Activated CD8-positive, alpha-beta T cell treated with anti-CD3 and anti-CD28 coated beads, Interleukin-2, amount 10 ng/mL, durations not matched to agents 7 days and 5 days (primary cell): ENCODE results near the gene SIVA1. TPM values are rescaled to one million over a fixed set of nuclear protein-coding genes. Genes with fewer than 3 reads are reported as not detected.
A peak's percentile ranks its signal among the peaks of the same experiment; 100 is the strongest.

Source experiments
- ATAC-seq: fragments of 150-1000 bp; cut with Tn5 transposase; one replicate; pipeline ENCODE4 v1.10.0; 2021; ENCODE audit warnings: moderate library complexity
- CTCF ChIA-PET: fragments of 350-600 bp; sonication (Branson Sonifier 250); formaldehyde crosslinking; loops from one replicate; lab custom pipeline; 2021; ENCODE audit warnings: antibody characterized with exemption; lab: Charles Lee
- POLR2A ChIA-PET: fragments of 350-600 bp; sonication (Branson Sonifier 250); formaldehyde crosslinking; loops from one replicate; lab custom pipeline; 2021; ENCODE audit warnings: antibody characterized with exemption; lab: Charles Lee
- DNase-seq: peaks from one replicate; pipeline ENCODE4 v3.0.0-alpha.2; 2020
- H3K27ac Mint-ChIP-seq: one replicate; pipeline ENCODE4 v1.8.0; 2021; ENCODE audit warnings: mild to moderate bottlenecking, mixed read lengths
- H3K27me3 Mint-ChIP-seq: one replicate; pipeline ENCODE4 v1.8.0; 2021; ENCODE audit warnings: low read depth, mixed read lengths
- H3K36me3 Mint-ChIP-seq: one replicate; pipeline ENCODE4 v1.8.0; 2021; ENCODE audit warnings: low read depth, mixed read lengths
- H3K4me1 Mint-ChIP-seq: one replicate; pipeline ENCODE4 v1.8.0; 2021; ENCODE audit warnings: low read depth, mixed read lengths
- H3K4me3 Mint-ChIP-seq: one replicate; pipeline ENCODE4 v1.8.0; 2021; ENCODE audit warnings: mild to moderate bottlenecking, mixed read lengths
- H3K9me3 Mint-ChIP-seq: one replicate; pipeline ENCODE4 v1.8.0; 2022; ENCODE audit warnings: mixed read lengths; ENCODE audit not compliant: insufficient read depth
- total RNA-seq, 2 experiments: library from RNA; stranded (reverse); gene quantifications; one replicate each; pipeline ENCODE4 v1.2.3, GENCODE V29; 2021

SIVA1 gene
- total RNA-seq, 2 experiments from 2014 or later, result 175 to 186 TPM

DNA sequence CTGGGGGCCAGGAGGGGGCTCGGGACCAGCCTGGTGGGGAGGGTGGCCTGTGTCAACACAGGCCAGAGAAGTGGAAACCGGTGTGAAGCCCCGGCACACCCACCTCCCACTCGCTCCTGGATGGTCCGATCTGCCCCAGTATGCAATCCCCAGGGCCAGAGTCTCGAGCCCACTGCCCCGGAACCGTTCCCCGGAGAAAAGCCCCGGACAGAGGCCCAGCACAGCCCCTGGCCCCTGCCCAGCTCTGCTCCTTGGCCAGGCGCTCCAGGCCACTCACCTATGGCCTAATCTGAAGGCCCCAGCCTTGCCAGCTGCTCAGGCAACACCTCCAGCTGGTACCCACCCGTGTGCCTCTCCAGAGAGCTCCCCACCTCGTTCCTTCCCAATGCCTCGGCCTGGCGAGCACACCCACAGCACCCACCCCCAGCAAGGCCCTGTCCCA lies 24.9 kb downstream of the SIVA1 start:
- POLR2A ChIA-PET, result interaction anchor here (0.6 kb wide), 1 partner anchor 48 kb away, joined by 3 read pairs; no protein-coding TSS in a partner anchor
- ATAC-seq (no peak), DNase-seq (no peak)
- CTCF ChIA-PET, result no interaction called here
- H3K4me3 Mint-ChIP-seq, result no peak overlapping the region
- H3K27me3 Mint-ChIP-seq, result no peaks in the 10 kb centered on the region
- no peaks in the 10 kb centered on the region for H3K9me3 Mint-ChIP-seq
- peaks cover 26% of the 10 kb centered on the region for H3K36me3 Mint-ChIP-seq
- no peak overlapping the region for H3K27ac Mint-ChIP-seq
- no peaks in the 10 kb centered on the region for H3K4me1 Mint-ChIP-seq

DNA sequence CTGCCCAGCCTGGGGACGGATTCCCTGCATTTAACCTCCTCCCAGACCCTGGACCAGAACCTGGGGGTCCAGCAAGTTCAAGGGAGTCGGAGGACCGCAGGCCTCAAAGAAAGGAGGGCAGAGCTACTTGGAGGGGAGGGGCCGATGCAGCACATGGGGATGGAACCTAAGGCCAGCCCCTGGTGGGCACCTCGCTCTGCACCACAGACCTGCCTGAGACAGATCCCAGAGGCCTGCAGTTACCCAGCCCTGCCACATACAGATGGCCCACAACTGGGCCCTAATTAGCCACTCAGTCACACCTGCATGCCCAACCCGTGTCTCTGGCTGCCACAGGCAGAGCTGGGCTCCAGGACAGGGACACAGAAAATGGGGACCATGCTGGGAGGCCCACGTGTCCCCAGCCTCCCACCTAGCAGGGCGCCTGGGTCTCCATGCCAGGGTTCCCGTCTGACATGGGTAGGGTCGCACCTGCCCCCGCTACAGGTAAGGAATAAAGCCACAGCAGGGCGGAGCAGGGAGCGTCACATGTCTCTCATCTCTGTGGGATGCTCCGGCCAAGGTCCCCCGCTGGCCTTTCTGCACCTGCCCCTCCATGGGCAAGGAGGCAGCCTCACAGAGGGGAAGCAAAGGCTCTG lies 25.9 kb downstream of the SIVA1 start:
- Mint-ChIP-seq H3K9me3 (no peaks in the 10 kb centered on the region), H3K4me1 (no peaks in the 10 kb centered on the region), H3K36me3 (peaks cover 25% of the 10 kb centered on the region), H3K27ac (no peak overlapping the region), H3K27me3 (no peaks in the 10 kb centered on the region), H3K4me3 (no peak overlapping the region)
- no peak for DNase-seq
- POLR2A ChIA-PET, result interaction anchor here (0.6 kb wide), 1 partner anchor 109 kb away, joined by 3 read pairs; no protein-coding TSS in a partner anchor
- ATAC-seq, result no peak
- CTCF ChIA-PET, result no interaction called here

DNA sequence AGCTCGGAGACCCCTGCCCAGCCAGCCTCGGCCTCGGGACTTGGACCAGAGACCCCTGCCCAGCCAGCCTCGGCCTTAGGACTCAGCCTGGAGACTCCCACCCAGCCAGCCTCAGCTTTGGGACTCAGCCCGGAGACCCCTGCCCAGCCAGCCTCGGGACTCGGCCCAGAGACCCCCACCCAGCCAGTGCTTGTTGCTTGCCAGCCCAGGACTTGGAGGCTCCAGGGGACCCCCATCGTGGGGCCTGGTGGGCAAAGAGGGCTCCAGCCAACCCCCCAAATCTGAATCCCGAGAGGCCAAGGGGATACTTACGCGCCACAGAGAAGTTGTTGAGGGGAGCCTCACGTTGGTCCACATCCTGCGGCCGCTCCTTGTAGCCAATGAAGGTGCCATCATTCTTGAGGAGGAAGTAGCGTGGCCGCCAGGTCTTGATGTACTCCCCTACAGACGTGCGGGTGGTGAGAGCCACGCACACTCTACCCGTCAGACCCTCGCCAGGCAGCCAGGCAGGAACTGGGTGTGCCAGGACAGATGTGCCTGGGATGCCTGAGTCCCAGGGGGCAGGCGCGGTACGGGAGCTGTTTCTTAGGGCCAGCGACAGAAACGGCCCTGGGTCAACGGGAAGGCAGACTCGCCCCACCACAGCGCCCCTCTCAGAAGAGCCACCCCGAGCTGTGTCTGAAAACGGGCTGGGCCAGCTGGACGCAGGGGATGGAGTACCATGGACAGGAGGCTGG lies 27.0 kb downstream of the SIVA1 start:
- Mint-ChIP-seq H3K27me3 (no peaks in the 10 kb centered on the region), H3K9me3 (no peaks in the 10 kb centered on the region), H3K27ac (no peak overlapping the region), H3K4me3 (no peak overlapping the region), H3K36me3 (peaks cover 22% of the 10 kb centered on the region), H3K4me1 (no peaks in the 10 kb centered on the region)
- CTCF ChIA-PET, result interaction anchor here (1.9 to 2.0 kb wide), 2 partner anchors 9 to 11 kb away, joined by 5 to 8 read pairs; no protein-coding TSS in a partner anchor
- ATAC-seq (no peak), DNase-seq (no peak)
- POLR2A ChIA-PET, result no interaction called here

DNA sequence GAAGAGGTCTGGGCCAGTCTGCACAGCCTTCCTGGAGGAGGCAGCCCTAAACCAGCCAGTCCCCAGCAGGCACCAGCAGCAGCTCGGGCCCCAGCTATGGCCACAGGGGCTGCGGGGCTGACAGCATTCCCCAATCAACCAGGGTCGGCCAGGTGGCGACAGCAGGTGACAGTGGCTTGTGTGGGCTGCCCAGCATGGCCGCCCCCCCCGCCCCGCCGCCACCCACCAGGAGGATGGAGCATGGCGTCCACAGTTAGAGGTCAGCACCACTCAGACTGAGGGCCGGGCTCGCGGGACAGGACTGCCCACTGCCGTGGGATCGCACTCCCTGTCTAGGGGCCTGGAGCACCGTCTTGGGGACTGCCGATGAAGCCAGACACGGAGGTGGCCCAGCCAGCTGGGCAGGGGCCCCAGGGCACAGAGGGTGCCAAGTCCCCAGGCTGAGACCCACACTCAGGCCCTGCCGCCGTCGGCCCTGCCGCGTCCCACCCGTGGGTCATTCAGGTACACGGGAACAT lies 27.6 kb downstream of the SIVA1 start:
- no peak overlapping the region for H3K27ac Mint-ChIP-seq
- CTCF ChIA-PET, result interaction anchor here (0.6 to 2.0 kb wide), 3 partner anchors 10 to 14 kb away, joined by 3 to 8 read pairs (median 5); no protein-coding TSS in a partner anchor
- peaks cover 22% of the 10 kb centered on the region for H3K36me3 Mint-ChIP-seq
- POLR2A ChIA-PET, result interaction anchor here (0.8 kb wide), 1 partner anchor 11 kb away, joined by 4 read pairs; no protein-coding TSS in a partner anchor
- DNase-seq (no peak), ATAC-seq (no peak)
- no peaks in the 10 kb centered on the region for H3K27me3 Mint-ChIP-seq
- H3K4me1 Mint-ChIP-seq, result peaks cover 2% of the 10 kb centered on the region
- no peak overlapping the region for H3K4me3 Mint-ChIP-seq
- no peaks in the 10 kb centered on the region for H3K9me3 Mint-ChIP-seq

DNA sequence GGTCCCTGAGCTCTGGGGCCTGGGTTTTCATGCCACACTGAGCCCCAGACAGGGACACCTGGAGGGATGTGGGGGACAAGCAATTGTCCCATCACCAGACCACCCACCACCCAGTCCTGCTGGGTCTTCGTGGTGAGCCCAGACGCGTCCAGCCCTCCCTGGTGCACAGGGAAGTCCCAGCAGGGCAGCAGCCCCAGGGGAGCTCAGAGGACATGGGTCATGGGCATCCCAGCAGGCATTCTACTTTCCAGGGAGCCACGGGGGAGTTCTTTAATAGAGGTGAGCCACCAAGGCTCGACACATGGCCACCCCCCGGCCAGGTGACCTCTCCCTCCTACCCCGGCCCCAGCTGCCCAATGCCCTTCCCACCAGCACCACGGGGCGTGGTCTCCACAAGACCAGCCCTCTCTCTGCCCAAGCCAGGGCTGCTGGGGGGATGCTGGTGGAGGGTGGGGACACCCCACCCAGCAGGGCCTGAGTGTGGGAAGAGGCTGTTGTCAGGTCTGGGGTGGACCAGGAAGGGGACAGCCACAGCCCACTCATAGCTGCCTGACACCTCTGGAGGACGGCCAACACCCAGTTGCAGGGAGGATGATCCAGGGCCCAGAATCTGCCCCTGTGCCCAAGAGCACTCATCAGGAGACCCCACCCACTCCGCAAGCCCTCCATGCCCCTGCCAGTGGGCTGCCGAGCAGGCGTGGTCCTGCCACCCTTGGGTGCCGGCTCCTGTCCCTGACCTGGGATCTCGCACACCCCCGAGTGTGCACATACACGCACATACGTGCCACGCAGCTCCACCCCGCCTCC lies 28.5 kb downstream of the SIVA1 start:
- DNase-seq (no peak), ATAC-seq (no peak)
- Mint-ChIP-seq H3K4me3 (no peak overlapping the region), H3K27me3 (no peaks in the 10 kb centered on the region), H3K9me3 (no peaks in the 10 kb centered on the region), H3K36me3 (peaks cover 15% of the 10 kb centered on the region), H3K4me1 (peaks cover 6% of the 10 kb centered on the region), H3K27ac (no peak overlapping the region)
- CTCF ChIA-PET, result interaction anchor here (0.6 to 2.0 kb wide), 3 partner anchors 11 to 15 kb away, joined by 3 to 8 read pairs (median 5); no protein-coding TSS in a partner anchor
- POLR2A ChIA-PET, result interaction anchor here (0.8 kb wide), 1 partner anchor 10 kb away, joined by 4 read pairs; no protein-coding TSS in a partner anchor

DNA sequence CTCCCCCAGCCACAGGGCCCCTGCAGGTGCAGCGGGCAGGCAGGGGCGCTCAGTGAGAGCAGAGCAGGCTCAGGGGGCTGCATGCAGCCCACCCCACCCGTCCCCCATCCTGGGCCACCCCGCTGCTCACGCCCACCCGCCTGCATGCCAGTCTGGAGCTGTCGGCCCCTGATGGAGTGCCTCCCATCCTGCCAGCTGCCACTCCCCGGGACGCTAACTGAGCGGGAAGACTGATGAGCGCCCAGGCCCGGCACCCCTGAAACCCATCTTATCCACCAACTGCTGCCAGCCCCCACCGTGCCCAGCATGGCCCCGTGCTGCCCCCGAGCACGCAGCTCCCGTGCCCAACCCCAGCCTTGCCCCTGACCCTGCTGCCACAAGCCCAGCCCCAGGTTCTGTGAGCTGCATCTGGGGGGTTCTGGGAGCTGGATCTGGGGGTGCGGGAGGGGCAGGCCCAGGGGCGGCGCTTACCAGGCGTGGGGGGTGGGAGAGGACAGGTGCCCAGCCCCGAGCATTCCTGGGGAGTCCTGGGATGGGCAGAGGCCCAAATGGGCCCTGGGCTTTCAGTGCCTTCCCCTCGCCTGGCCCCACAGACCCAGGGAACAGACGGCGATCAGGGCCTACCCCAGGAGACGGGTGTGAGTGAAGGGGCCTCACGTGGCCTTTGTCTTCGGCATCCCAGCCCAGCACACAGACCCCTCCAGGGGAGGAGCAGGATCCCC lies 29.3 kb downstream of the SIVA1 start:
- peaks cover 12% of the 10 kb centered on the region for H3K4me1 Mint-ChIP-seq
- H3K4me3 Mint-ChIP-seq, result no peak overlapping the region
- POLR2A ChIA-PET, result no interaction called here
- H3K9me3 Mint-ChIP-seq, result no peaks in the 10 kb centered on the region
- peaks cover 7% of the 10 kb centered on the region for H3K36me3 Mint-ChIP-seq
- CTCF ChIA-PET, result interaction anchor here (2.0 kb wide), 1 partner anchor 11 kb away, joined by 8 read pairs; no protein-coding TSS in a partner anchor
- no peaks in the 10 kb centered on the region for H3K27me3 Mint-ChIP-seq
- DNase-seq (no peak), ATAC-seq (no peak)
- H3K27ac Mint-ChIP-seq, result no peak overlapping the region

DNA sequence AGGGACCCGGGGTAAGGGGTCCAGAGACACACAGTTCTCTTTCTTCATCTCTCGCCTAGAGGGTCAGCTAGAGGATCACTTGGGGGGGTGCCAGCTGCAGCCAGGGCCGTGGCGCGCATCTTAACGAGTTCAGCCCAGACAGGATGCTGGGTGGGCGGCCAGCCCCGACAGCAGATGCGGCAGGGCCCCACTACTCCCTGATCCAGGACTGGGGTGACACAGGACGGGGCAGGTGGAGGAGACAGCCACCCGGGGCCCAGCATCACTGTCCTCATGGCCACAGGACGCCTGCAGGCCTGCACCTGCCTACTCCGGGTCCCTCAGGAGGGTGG lies 29.8 kb downstream of the SIVA1 start:
- Mint-ChIP-seq H3K27ac (no peak overlapping the region), H3K27me3 (no peaks in the 10 kb centered on the region), H3K36me3 (peaks cover 6% of the 10 kb centered on the region), H3K9me3 (no peaks in the 10 kb centered on the region), H3K4me3 (no peak overlapping the region), H3K4me1 (peaks cover 14% of the 10 kb centered on the region)
- DNase-seq (no peak), ATAC-seq (no peak)
- POLR2A ChIA-PET, result no interaction called here
- CTCF ChIA-PET, result no interaction called here

DNA sequence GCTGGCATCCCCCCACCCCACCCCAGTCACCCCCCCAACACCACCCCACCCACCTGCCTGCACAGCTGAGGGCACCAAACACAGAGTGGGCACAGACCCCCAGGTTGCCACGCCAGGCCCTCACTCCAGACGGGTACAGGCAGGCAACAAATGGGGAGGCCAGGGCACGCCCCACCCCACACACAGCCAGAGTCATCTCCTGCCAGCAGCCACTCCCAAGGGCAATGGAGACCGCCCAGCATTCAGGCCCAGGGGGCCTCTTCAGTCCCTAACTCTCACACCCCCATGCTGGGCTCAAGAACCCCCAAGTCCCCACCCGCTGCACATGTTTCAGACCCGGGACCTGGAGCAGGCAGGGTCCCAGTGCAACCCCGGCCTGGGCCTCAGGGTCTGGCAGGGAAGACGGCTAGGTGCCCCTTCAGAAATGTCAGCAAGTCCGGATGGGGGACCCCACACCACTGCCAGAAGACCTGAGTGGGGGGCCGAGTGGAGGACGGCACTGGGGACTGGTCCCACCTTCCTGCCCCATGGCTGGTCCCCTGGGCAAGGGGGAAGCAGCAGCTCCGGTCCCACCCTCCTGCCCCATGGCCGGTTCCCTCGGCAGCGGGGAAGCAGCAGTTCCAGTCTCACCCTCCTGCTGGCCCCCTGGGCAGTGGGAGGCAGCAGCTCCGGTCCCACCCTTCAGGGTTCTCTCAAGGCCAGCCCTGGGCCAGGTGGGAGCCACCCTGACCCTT lies 30.7 kb downstream of the SIVA1 start:
- POLR2A ChIA-PET, result no interaction called here
- DNase-seq (no peak), ATAC-seq (no peak)
- Mint-ChIP-seq H3K36me3 (peaks cover 2% of the 10 kb centered on the region), H3K27ac (no peak overlapping the region), H3K4me1 (peaks cover 16% of the 10 kb centered on the region), H3K9me3 (no peaks in the 10 kb centered on the region), H3K4me3 (no peak overlapping the region), H3K27me3 (no peaks in the 10 kb centered on the region)
- CTCF ChIA-PET, result no interaction called here

DNA sequence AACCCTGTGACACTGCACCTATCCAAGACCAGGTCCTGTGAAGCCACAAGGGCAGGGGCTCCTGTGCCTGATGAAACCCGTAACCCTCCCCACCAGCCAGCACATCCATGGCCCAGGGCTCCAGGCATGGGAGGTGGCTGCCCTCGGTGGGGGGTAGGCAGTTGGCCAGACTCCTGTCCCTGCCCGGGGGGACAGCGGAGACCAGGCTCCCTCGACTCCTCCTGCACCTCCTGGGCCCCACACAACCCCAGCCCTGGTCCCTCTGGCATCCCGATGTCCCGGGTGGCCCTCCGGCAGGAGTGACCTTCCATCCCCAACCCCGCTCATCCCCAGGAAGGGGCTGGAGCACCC lies 31.2 kb downstream of the SIVA1 start:
- H3K4me1 Mint-ChIP-seq, result peaks cover 16% of the 10 kb centered on the region
- ChIA-PET POLR2A (no interaction called here), CTCF (no interaction called here)
- H3K9me3 Mint-ChIP-seq, result no peaks in the 10 kb centered on the region
- ATAC-seq, result no peak
- no peak overlapping the region for H3K4me3 Mint-ChIP-seq
- H3K27ac Mint-ChIP-seq, result no peak overlapping the region
- H3K27me3 Mint-ChIP-seq, result no peaks in the 10 kb centered on the region
- H3K36me3 Mint-ChIP-seq, result peaks cover 2% of the 10 kb centered on the region
- DNase-seq, result no peak

DNA sequence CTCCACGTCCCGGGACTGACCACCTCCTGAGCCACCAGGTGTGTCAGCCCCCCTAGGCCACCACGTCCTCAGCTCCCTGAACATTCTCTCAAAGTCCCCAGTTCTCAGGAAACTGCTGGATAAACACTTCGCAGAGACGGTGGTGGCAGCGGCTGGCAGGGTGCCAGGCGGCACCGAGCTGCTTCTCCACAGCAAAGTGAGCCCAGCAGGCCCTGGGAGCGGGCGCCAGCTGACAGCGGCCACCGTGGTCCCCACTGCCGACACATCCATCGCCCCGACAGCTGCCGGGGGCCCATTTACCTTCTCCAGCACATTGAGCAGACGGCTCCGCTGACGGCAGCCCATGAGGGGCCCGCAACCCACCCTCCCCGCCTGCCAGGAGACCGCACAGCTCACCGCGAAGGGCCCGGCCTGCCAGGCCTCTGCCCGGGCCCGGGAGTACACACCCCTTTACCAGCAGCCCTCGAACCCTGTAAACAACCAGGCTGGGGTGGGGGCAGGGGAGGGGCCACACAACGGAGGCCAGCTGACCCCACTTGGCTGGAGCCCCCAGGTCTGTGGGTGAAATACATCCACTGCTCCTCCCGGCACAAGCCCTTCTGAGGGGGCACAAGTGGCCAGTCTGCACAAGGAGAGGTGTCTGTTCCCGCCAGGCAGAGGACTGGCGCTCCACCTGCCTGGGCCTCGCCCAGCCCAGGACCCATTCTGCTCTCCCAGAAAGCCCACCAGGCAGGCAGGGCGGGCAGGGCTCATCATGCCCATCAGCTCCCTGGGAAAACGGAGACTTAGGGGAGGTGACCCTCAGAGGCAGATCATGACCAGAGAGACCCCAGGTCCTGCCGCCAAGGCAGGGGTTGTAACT lies 32.1 kb downstream of the SIVA1 start:
- no peak for ATAC-seq
- H3K27ac Mint-ChIP-seq, result peak overlapping the region; percentile 46

More for the DNA sequence above, 32.1 kb downstream of the SIVA1 start:
- H3K4me1 Mint-ChIP-seq, result peaks cover 16% of the 10 kb centered on the region
- peaks cover 4% of the 10 kb centered on the region for H3K36me3 Mint-ChIP-seq
- DNase-seq, result no peak
- ChIA-PET POLR2A (no interaction called here), CTCF (interaction anchor here (0.8 kb wide), 1 partner anchor 16 kb away, joined by 3 read pairs; the partner anchor contains the start of gene ZBTB42)
- no peak overlapping the region for H3K4me3 Mint-ChIP-seq
- no peaks in the 10 kb centered on the region for H3K27me3 Mint-ChIP-seq
- no peaks in the 10 kb centered on the region for H3K9me3 Mint-ChIP-seq
